HepG2 (cell line): Measurements from ENCODE around the gene CAPZA1. TPM values are rescaled to one million over a fixed set of nuclear protein-coding genes. Genes with fewer than 3 reads are reported as not detected.
A peak's percentile ranks its signal among the peaks of the same experiment; 100 is the strongest.

ENCODE experiments used
- FOXA1 ChIP-seq, 2 experiments: fragments of 450-650 bp in 1 of 2; sonication (generic) in 1 of 2; formaldehyde crosslinking in 1 of 2; IDR thresholded peaks; 2 replicates each; pipeline versions ENCODE4 v1.4.0 to v1.6.1; 2016 to 2020; ENCODE audit warnings: missing genetic modification reagents in 1 of 2
- FOXM1 ChIP-seq: sonication (generic); formaldehyde crosslinking; IDR thresholded peaks from 2 replicates; pipeline ENCODE4 v1.5.0; 2020; ENCODE audit warnings: missing genetic modification reagents
- GZF1 ChIP-seq: sonication (generic); formaldehyde crosslinking; IDR thresholded peaks from 2 replicates; pipeline ENCODE4 v1.5.1; 2020; ENCODE audit warnings: mild to moderate bottlenecking, missing genetic modification reagents
- HNF4G ChIP-seq, 2 experiments: sonication (generic) in 1 of 2; formaldehyde crosslinking in 1 of 2; IDR thresholded peaks; 2 replicates each; pipeline versions ENCODE4 v1.4.0 to v1.6.1; 2011 to 2020; ENCODE audit warnings: borderline replicate concordance in 2 of 2, low read depth in 2 of 2, mild to moderate bottlenecking in 2 of 2, low read length in 1 of 2, missing genetic modification reagents in 1 of 2, moderate library complexity in 1 of 2
- HOXA5 ChIP-seq: sonication (generic); formaldehyde crosslinking; IDR thresholded peaks from 2 replicates; pipeline ENCODE4 v1.4.0; 2020; ENCODE audit warnings: missing genetic modification reagents
- PCBP1 ChIP-seq: fragments of 200-400 bp; formaldehyde crosslinking; IDR thresholded peaks from 2 replicates; pipeline ENCODE4 v1.6.1; 2017; ENCODE audit warnings: mild to moderate bottlenecking, low read depth, low read length, borderline replicate concordance
- RCOR2 ChIP-seq: IDR thresholded peaks from 2 replicates; pipeline ENCODE4 v1.6.1; 2016; ENCODE audit warnings: missing biosample characterization, missing genetic modification reagents
- SAP130 ChIP-seq: IDR thresholded peaks from 2 replicates; pipeline ENCODE4 v1.6.1; 2016; ENCODE audit warnings: low read depth
- SNAPC2 ChIP-seq: sonication (generic); formaldehyde crosslinking; IDR thresholded peaks from 2 replicates; pipeline ENCODE4 v1.8.1; 2022; ENCODE audit warnings: mild to moderate bottlenecking, missing genetic modification reagents
- TSC22D2 ChIP-seq: sonication (generic); formaldehyde crosslinking; IDR thresholded peaks from 2 replicates; pipeline ENCODE4 v1.5.1; 2020; ENCODE audit warnings: missing genetic modification reagents, mild to moderate bottlenecking, borderline replicate concordance
- ZFP36L2 ChIP-seq: sonication (generic); formaldehyde crosslinking; IDR thresholded peaks from 2 replicates; pipeline ENCODE4 v1.4.0; 2020; ENCODE audit warnings: missing genetic modification reagents
- ZMYM4 ChIP-seq: sonication (generic); formaldehyde crosslinking; IDR thresholded peaks from 2 replicates; pipeline ENCODE4 v1.8.1; 2023; ENCODE audit warnings: mild to moderate bottlenecking, missing genetic modification reagents
- ZNF10 ChIP-seq: sonication (generic); formaldehyde crosslinking; IDR thresholded peaks from 2 replicates; pipeline ENCODE4 v1.4.0; 2020; ENCODE audit warnings: mild to moderate bottlenecking, low read depth, missing genetic modification reagents, borderline replicate concordance
- ZNF234 ChIP-seq: sonication (generic); formaldehyde crosslinking; conservative IDR thresholded peaks from 2 replicates; pipeline ENCODE4 v1.5.1; 2020; ENCODE audit warnings: mild to moderate bottlenecking, missing genetic modification reagents
- ZNF251 ChIP-seq: sonication (generic); formaldehyde crosslinking; IDR thresholded peaks from 2 replicates; pipeline ENCODE4 v1.9.0; 2021; ENCODE audit warnings: mild to moderate bottlenecking, missing genetic modification reagents
- ZNF496 ChIP-seq: sonication (generic); formaldehyde crosslinking; IDR thresholded peaks from 2 replicates; pipeline ENCODE4 v1.8.1; 2023; ENCODE audit warnings: mild to moderate bottlenecking, moderate library complexity, missing genetic modification reagents; ENCODE audit not compliant: insufficient replicate concordance
- ZNF556 ChIP-seq: sonication (generic); formaldehyde crosslinking; IDR thresholded peaks from 2 replicates; pipeline ENCODE4 v1.4.0; 2020; ENCODE audit warnings: mild to moderate bottlenecking, missing genetic modification reagents, borderline replicate concordance
- polyA plus RNA-seq, 8 experiments: library from polyadenylated mRNA; depleted of rRNA in 3 of 8; stranded (reverse) in 7 of 8; unstranded in 1 of 8; fragments of >200 nt; fragmentation: Illumina TruSeq in 4 of 8; extraction: Trizol in 4 of 8; gene quantifications; 2 replicates each; pipeline versions ENCODE4 v1.2.1 to v1.2.3, GENCODE V29; 2011 to 2016; ENCODE audit warnings: low read depth in 4 of 8, missing spikeins in 1 of 8, mixed read lengths in 1 of 8; ENCODE audit not compliant: insufficient read depth in 1 of 8
- total RNA-seq, 5 experiments: library from RNA; depleted of rRNA; stranded (reverse); fragments of >200 nt; fragmentation: Illumina TruSeq; extraction: Trizol; gene quantifications; 2 replicates each; pipeline ENCODE4 v1.2.3, GENCODE V29; 2016; ENCODE audit warnings: low read depth in 1 of 5
- TF ChIP-seq, protein P1 (sequence below): sonication (generic); formaldehyde crosslinking; IDR thresholded peaks from 2 replicates; pipeline ENCODE4 v1.8.0; 2022; ENCODE audit warnings: mild to moderate bottlenecking, missing genetic modification reagents
- TF ChIP-seq, protein P2 (sequence below): sonication (generic); formaldehyde crosslinking; IDR thresholded peaks from 2 replicates; pipeline ENCODE4 v1.5.0; 2020; ENCODE audit warnings: missing genetic modification reagents
- TF ChIP-seq, protein P3 (sequence below): sonication (generic); formaldehyde crosslinking; IDR thresholded peaks from 2 replicates; pipeline ENCODE4 v1.4.0; 2020; ENCODE audit warnings: mild to moderate bottlenecking, missing genetic modification reagents
- TF ChIP-seq, protein P4 (sequence below): sonication (generic); formaldehyde crosslinking; IDR thresholded peaks from 2 replicates; pipeline ENCODE4 v1.5.1; 2020; ENCODE audit warnings: missing genetic modification reagents, mild to moderate bottlenecking, borderline replicate concordance
- TF ChIP-seq, protein P5 (sequence below): sonication (generic); formaldehyde crosslinking; conservative IDR thresholded peaks from 2 replicates; pipeline ENCODE4 v1.4.0; 2020; ENCODE audit warnings: missing genetic modification reagents

Gene CAPZA1
- total and polyA plus RNA-seq, 2 of the 13 experiments (the other 11 are each of a cell fraction or from before 2014, with no cell fraction given): 67.0 to 117 TPM

DNA sequence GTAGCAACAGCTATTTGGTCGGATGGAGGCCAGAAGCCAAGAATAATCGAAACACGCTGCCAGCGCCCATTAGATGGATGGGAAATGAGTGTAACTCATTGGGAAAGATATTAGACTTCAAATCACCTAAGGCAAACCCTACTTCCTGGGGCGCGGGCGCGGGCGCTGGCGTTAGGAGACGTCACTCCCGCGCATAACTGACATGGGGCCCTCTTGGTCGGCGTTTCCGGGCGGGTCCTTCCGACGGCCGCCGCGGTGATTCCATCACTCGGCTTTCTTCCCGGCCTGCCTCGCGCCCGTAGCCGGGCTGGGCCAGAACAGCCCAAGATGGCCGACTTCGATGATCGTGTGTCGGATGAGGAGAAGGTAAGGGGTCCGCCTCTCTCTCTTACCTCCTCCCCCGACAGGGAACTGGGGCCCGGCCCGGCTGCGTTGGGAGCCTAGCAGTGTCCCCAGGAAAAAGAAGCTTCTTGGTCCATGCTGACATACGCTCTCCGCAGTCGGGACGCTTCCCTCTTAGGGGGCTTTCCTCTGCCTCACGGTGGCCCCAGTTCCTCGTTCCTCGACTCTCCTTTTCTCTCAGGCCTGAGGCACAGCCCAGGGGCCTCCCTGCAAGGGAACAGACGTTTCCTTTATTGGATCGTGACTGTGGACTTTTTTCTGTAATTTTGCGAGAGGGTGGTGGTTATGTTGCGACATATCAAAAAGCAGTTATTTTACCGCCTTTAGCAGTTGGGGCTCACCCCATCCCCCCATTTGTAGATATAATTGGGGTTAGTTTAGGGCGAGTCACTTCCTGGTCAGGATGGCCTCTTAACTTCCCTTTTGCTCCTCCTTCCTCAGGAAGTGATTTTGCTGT, at the start of gene CAPZA1 (continued):
- TF ChIP-seq ZMYM4 (CRISPR knock-in tag): peak; percentile 55
- no peak for TF ChIP-seq HNF4G (IDR thresholded peaks at IDR 0.05; ENCODE audit: borderline replicate concordance, low read depth, low read length)
- TF ChIP-seq HNF4G (CRISPR knock-in tag; IDR thresholded peaks at IDR 0.05; ENCODE audit: borderline replicate concordance, low read depth): no peak
- no peak for TF ChIP-seq TSC22D2 (CRISPR knock-in tag)
- TF ChIP-seq PCBP1: no peak
- TF ChIP-seq, protein P1, sequence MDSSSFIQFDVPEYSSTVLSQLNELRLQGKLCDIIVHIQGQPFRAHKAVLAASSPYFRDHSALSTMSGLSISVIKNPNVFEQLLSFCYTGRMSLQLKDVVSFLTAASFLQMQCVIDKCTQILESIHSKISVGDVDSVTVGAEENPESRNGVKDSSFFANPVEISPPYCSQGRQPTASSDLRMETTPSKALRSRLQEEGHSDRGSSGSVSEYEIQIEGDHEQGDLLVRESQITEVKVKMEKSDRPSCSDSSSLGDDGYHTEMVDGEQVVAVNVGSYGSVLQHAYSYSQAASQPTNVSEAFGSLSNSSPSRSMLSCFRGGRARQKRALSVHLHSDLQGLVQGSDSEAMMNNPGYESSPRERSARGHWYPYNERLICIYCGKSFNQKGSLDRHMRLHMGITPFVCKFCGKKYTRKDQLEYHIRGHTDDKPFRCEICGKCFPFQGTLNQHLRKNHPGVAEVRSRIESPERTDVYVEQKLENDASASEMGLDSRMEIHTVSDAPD: no peak
- TF ChIP-seq SAP130 (CRISPR knock-in tag): peak; percentile 84
- TF ChIP-seq ZNF251 (CRISPR knock-in tag): no peak
- TF ChIP-seq FOXM1 (CRISPR knock-in tag): no peak
- TF ChIP-seq, protein P2, sequence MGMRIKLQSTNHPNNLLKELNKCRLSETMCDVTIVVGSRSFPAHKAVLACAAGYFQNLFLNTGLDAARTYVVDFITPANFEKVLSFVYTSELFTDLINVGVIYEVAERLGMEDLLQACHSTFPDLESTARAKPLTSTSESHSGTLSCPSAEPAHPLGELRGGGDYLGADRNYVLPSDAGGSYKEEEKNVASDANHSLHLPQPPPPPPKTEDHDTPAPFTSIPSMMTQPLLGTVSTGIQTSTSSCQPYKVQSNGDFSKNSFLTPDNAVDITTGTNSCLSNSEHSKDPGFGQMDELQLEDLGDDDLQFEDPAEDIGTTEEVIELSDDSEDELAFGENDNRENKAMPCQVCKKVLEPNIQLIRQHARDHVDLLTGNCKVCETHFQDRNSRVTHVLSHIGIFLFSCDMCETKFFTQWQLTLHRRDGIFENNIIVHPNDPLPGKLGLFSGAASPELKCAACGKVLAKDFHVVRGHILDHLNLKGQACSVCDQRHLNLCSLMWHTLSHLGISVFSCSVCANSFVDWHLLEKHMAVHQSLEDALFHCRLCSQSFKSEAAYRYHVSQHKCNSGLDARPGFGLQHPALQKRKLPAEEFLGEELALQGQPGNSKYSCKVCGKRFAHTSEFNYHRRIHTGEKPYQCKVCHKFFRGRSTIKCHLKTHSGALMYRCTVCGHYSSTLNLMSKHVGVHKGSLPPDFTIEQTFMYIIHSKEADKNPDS (CRISPR knock-in tag): 0 out of 2 replicates have a peak, but pooled peaks have one; percentile 4
- no peak for TF ChIP-seq ZNF496 (CRISPR knock-in tag)
- no peak for TF ChIP-seq GZF1 (CRISPR knock-in tag)
- TF ChIP-seq, protein P3, sequence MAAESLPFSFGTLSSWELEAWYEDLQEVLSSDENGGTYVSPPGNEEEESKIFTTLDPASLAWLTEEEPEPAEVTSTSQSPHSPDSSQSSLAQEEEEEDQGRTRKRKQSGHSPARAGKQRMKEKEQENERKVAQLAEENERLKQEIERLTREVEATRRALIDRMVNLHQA (CRISPR knock-in tag): no peak
- TF ChIP-seq RCOR2 (CRISPR knock-in tag): no peak
- TF ChIP-seq ZFP36L2 (CRISPR knock-in tag): no peak
- no peak; the same call in 1 of the 2 replicates for TF ChIP-seq HOXA5 (CRISPR knock-in tag)
- TF ChIP-seq ZNF10 (CRISPR knock-in tag): no peak
- TF ChIP-seq, protein P4, sequence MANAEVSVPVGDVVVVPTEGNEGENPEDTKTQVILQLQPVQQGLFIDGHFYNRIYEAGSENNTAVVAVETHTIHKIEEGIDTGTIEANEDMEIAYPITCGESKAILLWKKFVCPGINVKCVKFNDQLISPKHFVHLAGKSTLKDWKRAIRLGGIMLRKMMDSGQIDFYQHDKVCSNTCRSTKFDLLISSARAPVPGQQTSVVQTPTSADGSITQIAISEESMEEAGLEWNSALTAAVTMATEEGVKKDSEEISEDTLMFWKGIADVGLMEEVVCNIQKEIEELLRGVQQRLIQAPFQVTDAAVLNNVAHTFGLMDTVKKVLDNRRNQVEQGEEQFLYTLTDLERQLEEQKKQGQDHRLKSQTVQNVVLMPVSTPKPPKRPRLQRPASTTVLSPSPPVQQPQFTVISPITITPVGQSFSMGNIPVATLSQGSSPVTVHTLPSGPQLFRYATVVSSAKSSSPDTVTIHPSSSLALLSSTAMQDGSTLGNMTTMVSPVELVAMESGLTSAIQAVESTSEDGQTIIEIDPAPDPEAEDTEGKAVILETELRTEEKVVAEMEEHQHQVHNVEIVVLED: peak; percentile 83
- TF ChIP-seq ZNF556 (CRISPR knock-in tag): peak; percentile 52; the same call in 1 of the 2 replicates
- TF ChIP-seq, protein P5, sequence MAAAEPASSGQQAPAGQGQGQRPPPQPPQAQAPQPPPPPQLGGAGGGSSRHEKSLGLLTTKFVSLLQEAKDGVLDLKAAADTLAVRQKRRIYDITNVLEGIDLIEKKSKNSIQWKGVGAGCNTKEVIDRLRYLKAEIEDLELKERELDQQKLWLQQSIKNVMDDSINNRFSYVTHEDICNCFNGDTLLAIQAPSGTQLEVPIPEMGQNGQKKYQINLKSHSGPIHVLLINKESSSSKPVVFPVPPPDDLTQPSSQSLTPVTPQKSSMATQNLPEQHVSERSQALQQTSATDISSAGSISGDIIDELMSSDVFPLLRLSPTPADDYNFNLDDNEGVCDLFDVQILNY (CRISPR knock-in tag): 0 out of 2 replicates have a peak, but pooled peaks have one; percentile 36
- 0 out of 2 replicates have a peak, but pooled peaks have one; percentile 59 for TF ChIP-seq SNAPC2 (CRISPR knock-in tag)
- no peak for TF ChIP-seq FOXA1 (IDR thresholded peaks at IDR 0.05)
- no peak for TF ChIP-seq FOXA1 (CRISPR knock-in tag; IDR thresholded peaks at IDR 0.05)
- TF ChIP-seq ZNF234: no peak
